Lung (tissue), 12 donors: ENCODE results near the gene CD8B. TPM values are rescaled to one million over a fixed set of nuclear protein-coding genes. Genes with fewer than 3 reads are reported as not detected.

ENCODE experiments used
- ATAC-seq: fragments of 200-7000 bp; cut with Tn5 transposase; one replicate; pipeline ENCODE4 v1.9.1; 2020; ENCODE audit warnings: moderate number of reproducible peaks; ENCODE audit not compliant: insufficient read depth, low FRiP score
- DNase-seq, 3 donors: peaks; one replicate each; pipeline ENCODE4 v3.0.0-alpha.2; 2013 to 2017
- H3K27ac ChIP-seq, 2 donors: one replicate each; pipeline ENCODE4 v1.5.1; 2013; ENCODE audit warnings: mild to moderate bottlenecking in 2 of 2, moderate library complexity in 2 of 2, control low read depth in 1 of 2, inconsistent platforms in 1 of 2, low read depth in 1 of 2, low read length in 1 of 2
- H3K27me3 ChIP-seq, 3 donors: one replicate each; pipeline ENCODE4 v1.5.1; 2013; ENCODE audit warnings: low read length in 2 of 3; ENCODE audit not compliant: control insufficient read depth in 3 of 3, insufficient read depth in 3 of 3
- H3K36me3 ChIP-seq, 4 donors: one replicate each; pipeline ENCODE4 v1.5.1; 2013; ENCODE audit warnings: low read length in 4 of 4, mild to moderate bottlenecking in 1 of 4, moderate library complexity in 1 of 4; ENCODE audit not compliant: control insufficient read depth in 4 of 4, insufficient read depth in 4 of 4
- H3K4me1 ChIP-seq, 5 donors: one replicate each; pipeline ENCODE4 v1.5.1; 2013; ENCODE audit warnings: low read length in 5 of 5, mild to moderate bottlenecking in 2 of 5, moderate library complexity in 1 of 5; ENCODE audit not compliant: control insufficient read depth in 5 of 5, insufficient read depth in 5 of 5
- H3K4me3 ChIP-seq: one replicate; pipeline ENCODE4 v1.5.1; 2013; ENCODE audit warnings: mild to moderate bottlenecking, control low read depth, moderate library complexity
- H3K9ac ChIP-seq, 2 donors: one replicate each; pipeline ENCODE4 v1.5.1; 2013; ENCODE audit warnings: low read length in 2 of 2, control low read depth in 1 of 2; ENCODE audit not compliant: insufficient read depth in 1 of 2
- H3K9me3 ChIP-seq, 4 donors: one replicate each; pipeline ENCODE4 v1.5.1; 2013; ENCODE audit warnings: low read length in 3 of 4, mild to moderate bottlenecking in 1 of 4, moderate library complexity in 1 of 4; ENCODE audit not compliant: control insufficient read depth in 4 of 4, insufficient read depth in 3 of 4
- WGBS, 2 donors: extraction: QIAGEN DNeasy Blood & Tissue Kit; methylation state at CpG; one replicate each; pipeline ENCODE4 v1.1.7; 2013; 5-methylcytosine and 5-hydroxymethylcytosine counted together
- polyA plus RNA-seq, 2 donors: library from polyadenylated mRNA; stranded (reverse); fragments of 200-250 nt; gene quantifications; one replicate each; pipeline ENCODE4 v1.2.1, GENCODE V29; 2013
- total RNA-seq, 2 donors: library from RNA; depleted of rRNA in 1 of 2; stranded (reverse); fragments of >200 nt in 1 of 2; gene quantifications; one replicate each; pipeline ENCODE4 v1.2.1, GENCODE V29; 2014 to 2021
- TF ChIP-seq, protein P1 (sequence below): IDR thresholded peaks from 2 replicates; pipeline ENCODE4 v1.5.1; 2012; ENCODE audit warnings: mild to moderate bottlenecking; ENCODE audit errors: control extremely low read depth, extremely low read depth
- donor health status: control.
- donor health status: control.
- donor health status: Bipolar disorder and iron deficiency.
- donor health status: healthy.
- donor health status: DM: yes; HTN: yes; CAD: no.

Gene CD8B
- total and polyA plus RNA-seq, 4 donors: 0.28 to 2.1 (median 1.1) TPM

DNA sequence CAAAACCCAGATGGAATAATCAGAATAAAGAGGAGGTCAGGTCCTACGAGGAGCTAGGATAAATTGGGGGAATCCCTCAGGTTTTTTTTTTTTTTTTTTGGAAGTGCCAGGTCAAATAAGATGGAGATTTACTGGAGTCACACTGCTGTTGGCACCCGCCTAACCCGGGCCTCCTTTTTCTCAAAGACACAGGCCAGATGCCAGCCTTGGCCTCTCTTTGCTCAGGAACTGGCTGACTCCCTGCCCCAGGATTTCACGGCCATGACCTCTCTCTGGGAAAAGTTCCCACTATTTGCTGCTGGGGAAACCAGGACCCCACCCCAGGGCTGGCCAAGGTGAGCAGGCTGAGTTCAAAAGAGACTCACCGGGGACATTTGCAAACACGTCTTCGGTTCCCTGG lies 73.5 kb downstream of the CD8B start:
- no peak overlapping the region for H3K27ac ChIP-seq
- DNase-seq (peak in 1 of 3 donors; percentile 25), ATAC-seq (no peak)
- peaks cover 6 to 39% (median 20%) of the 10 kb centered on the region in 5 donors for H3K4me1 ChIP-seq
- H3K36me3 ChIP-seq: no peaks in the 10 kb centered on the region
- 54 to 62% methylated on average over 7 of the region's 7 CpGs for WGBS, 2 donors
- no peak overlapping the region for H3K9ac ChIP-seq
- TF ChIP-seq, protein P1, sequence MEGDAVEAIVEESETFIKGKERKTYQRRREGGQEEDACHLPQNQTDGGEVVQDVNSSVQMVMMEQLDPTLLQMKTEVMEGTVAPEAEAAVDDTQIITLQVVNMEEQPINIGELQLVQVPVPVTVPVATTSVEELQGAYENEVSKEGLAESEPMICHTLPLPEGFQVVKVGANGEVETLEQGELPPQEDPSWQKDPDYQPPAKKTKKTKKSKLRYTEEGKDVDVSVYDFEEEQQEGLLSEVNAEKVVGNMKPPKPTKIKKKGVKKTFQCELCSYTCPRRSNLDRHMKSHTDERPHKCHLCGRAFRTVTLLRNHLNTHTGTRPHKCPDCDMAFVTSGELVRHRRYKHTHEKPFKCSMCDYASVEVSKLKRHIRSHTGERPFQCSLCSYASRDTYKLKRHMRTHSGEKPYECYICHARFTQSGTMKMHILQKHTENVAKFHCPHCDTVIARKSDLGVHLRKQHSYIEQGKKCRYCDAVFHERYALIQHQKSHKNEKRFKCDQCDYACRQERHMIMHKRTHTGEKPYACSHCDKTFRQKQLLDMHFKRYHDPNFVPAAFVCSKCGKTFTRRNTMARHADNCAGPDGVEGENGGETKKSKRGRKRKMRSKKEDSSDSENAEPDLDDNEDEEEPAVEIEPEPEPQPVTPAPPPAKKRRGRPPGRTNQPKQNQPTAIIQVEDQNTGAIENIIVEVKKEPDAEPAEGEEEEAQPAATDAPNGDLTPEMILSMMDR: no peak
- H3K4me3 ChIP-seq: no peak overlapping the region
- H3K27me3 ChIP-seq: peaks cover 0 to 63% (median 40%) of the 10 kb centered on the region in 3 donors
- peaks cover 0 to 5% (median 0%) of the 10 kb centered on the region in 4 donors for H3K9me3 ChIP-seq

DNA sequence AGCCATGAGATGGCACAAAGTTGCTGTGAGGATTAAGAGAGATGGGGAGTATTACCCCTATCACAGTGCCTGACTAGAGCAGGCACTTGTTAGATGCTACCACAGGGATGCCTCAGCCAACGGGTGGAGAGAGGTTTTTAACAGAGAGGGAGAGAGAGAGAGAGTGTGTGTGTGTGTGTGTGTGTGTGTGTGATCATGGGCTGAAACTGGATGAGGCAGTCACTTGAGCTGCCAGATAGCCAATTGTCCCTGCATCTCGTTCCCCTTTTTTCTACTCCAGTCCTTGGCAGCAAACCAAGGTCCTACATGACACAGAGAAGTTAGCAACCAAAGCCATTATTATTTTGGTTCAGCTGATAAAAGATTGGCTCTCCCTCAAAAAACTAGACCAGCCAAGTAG lies 74.0 kb downstream of the CD8B start:
- Histone ChIP-seq H3K27ac (no peak overlapping the region), H3K36me3 (no peaks in the 10 kb centered on the region), H3K9ac (no peak overlapping the region), H3K4me1 (peaks cover 6 to 39% (median 20%) of the 10 kb centered on the region in 5 donors), H3K4me3 (no peak overlapping the region), H3K27me3 (peaks cover 0 to 60% (median 35%) of the 10 kb centered on the region in 3 donors), H3K9me3 (peaks cover 0 to 5% (median 0%) of the 10 kb centered on the region in 4 donors)
- ATAC-seq (no peak), DNase-seq (peak; percentile 87 to 97 (median 96))
- TF ChIP-seq, protein P1: no peak
- 3 to 9% methylated on average over 2 of the region's 2 CpGs for WGBS, 2 donors

DNA sequence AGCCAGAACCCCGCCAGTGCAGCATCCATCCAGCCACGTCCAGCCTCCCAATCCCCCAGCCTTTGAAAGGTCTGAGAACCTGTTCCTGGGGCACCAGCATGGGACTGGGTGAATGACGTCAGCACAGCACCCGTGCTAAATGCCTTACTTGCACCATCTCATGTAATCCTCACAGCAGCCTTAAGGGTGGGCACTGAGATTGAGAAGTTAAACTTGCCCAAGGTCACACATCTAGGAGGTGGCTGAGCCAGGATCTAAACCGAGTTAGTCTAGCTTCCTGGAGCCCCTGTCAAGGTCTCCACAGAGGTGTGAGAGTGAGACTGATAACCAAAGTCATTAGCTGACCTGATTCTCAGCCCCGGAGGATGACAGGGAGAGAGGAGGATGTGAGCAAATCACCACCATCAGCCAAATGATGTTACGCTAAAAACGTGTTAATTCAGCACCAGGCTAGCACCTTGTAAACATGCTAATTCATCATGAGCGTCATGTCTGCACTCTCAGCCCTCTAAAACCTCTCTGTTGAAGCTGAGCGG lies 75.6 kb downstream of the CD8B start:
- Histone ChIP-seq H3K4me3 (no peak overlapping the region), H3K36me3 (no peaks in the 10 kb centered on the region), H3K4me1 (peaks cover 6 to 32% (median 20%) of the 10 kb centered on the region in 5 donors), H3K27me3 (peaks cover 0 to 43% (median 21%) of the 10 kb centered on the region in 3 donors), H3K27ac (no peak overlapping the region), H3K9me3 (peaks cover 0 to 5% (median 0%) of the 10 kb centered on the region in 4 donors), H3K9ac (no peak overlapping the region)
- TF ChIP-seq, protein P1: no peak
- no peak for DNase-seq
- WGBS, 2 donors: 64 to 69% methylated on average over 10 of the region's 10 CpGs
- ATAC-seq: no peak

DNA sequence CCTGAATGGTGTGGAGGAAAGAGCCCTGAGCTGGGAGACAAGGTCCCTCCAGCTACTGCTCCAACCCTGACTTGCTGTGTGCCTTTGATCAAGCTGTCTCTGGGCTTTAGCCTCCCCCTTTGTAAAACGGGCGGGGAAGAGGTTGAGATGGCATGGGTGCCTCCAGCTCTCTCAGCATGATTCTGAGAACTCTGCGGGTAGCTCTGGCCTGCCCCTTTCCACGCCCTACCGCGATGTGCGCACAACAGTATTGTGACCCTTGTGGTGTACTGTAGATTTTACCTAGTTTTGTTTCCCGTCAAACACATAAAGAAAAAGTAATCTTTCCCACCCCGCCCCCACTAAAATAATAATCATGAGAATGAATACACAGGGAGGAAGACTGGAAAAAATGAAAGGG lies 76.2 kb downstream of the CD8B start:
- ATAC-seq (no peak), DNase-seq (no peak)
- no peak overlapping the region for H3K27ac ChIP-seq
- H3K36me3 ChIP-seq: no peaks in the 10 kb centered on the region
- TF ChIP-seq, protein P1: no peak
- no peak overlapping the region for H3K9ac ChIP-seq
- H3K4me3 ChIP-seq: no peak overlapping the region
- H3K27me3 ChIP-seq: peaks cover 0 to 39% (median 17%) of the 10 kb centered on the region in 3 donors
- WGBS, 2 donors: 89 to 90% methylated on average over 9 of the region's 9 CpGs
- peaks cover 4 to 28% (median 19%) of the 10 kb centered on the region in 5 donors for H3K4me1 ChIP-seq
- H3K9me3 ChIP-seq: peaks cover 0 to 5% (median 0%) of the 10 kb centered on the region in 4 donors
